ENCODE measurements around the gene TNFAIP3. TPM values are rescaled to one million over a fixed set of nuclear protein-coding genes. Genes with fewer than 3 reads are reported as not detected.
"Not testable (repeated sequence)": the region's sequence is repeated elsewhere in the genome, so short reads cannot be mapped to it uniquely, and the experiment has no call there.

The TNFAIP3 gene
- polyA plus RNA-seq, 1 donor, result 21.9 TPM

GRCh38 chr6:137843211-137843610, 23.8 kb upstream of the TNFAIP3 start:
- no peak for DNase-seq
- Histone ChIP-seq H3K27me3 (ENCODE audit: control insufficient read depth, insufficient read depth, low read length) (no peaks in the 10 kb centered on the region), H3K27ac (ENCODE audit: low read length) (no peak overlapping the region), H3K36me3 (ENCODE audit: control insufficient read depth, insufficient read depth, low read length) (no peaks in the 10 kb centered on the region), H3K4me3 (ENCODE audit: low read length) (no peak overlapping the region), H3K9me3 (ENCODE audit: control insufficient read depth, low read depth, low read length) (no peaks in the 10 kb centered on the region), H3K4me1 (ENCODE audit: control insufficient read depth, insufficient read depth, low read length) (no peaks in the 10 kb centered on the region)

- not testable (repeated sequence) for H3K27me3 ChIP-seq (ENCODE audit: control insufficient read depth, insufficient read depth, low read length); DNase-seq; H3K9me3 ChIP-seq (ENCODE audit: control insufficient read depth, low read depth, low read length); H3K4me3 ChIP-seq (ENCODE audit: low read length); H3K4me1 ChIP-seq (ENCODE audit: control insufficient read depth, insufficient read depth, low read length); H3K27ac ChIP-seq (ENCODE audit: low read length); H3K36me3 ChIP-seq (ENCODE audit: control insufficient read depth, insufficient read depth, low read length)
- WGBS (ENCODE audit: insufficient coverage, low lambda C conversion rate), result no CpG with 5 or more reads among the region's 2 CpGs
Observed at GRCh38 chr6:137844327-137844726, 22.7 kb upstream of the TNFAIP3 start.

GRCh38 chr6:137844773-137845172, 22.3 kb upstream of the TNFAIP3 start:
- H3K27me3 ChIP-seq (ENCODE audit: control insufficient read depth, insufficient read depth, low read length), result not testable (repeated sequence)
- WGBS (ENCODE audit: insufficient coverage, low lambda C conversion rate), result no CpG with 5 or more reads among the region's 7 CpGs

GRCh38 chr6:137845460-137845859, 21.6 kb upstream of the TNFAIP3 start:
- Histone ChIP-seq H3K9me3 (ENCODE audit: control insufficient read depth, low read depth, low read length) (no peaks in the 10 kb centered on the region), H3K27me3 (ENCODE audit: control insufficient read depth, insufficient read depth, low read length) (no peaks in the 10 kb centered on the region), H3K27ac (ENCODE audit: low read length) (no peak overlapping the region), H3K4me3 (ENCODE audit: low read length) (no peak overlapping the region), H3K4me1 (ENCODE audit: control insufficient read depth, insufficient read depth, low read length) (no peaks in the 10 kb centered on the region), H3K36me3 (ENCODE audit: control insufficient read depth, insufficient read depth, low read length) (no peaks in the 10 kb centered on the region)
- WGBS (ENCODE audit: insufficient coverage, low lambda C conversion rate), result 100% methylated on average over 4 of the region's 6 CpGs
- DNase-seq, result no peak

More at GRCh38 chr6:137844773-137845172, 22.3 kb upstream of the TNFAIP3 start:
- H3K27ac ChIP-seq (ENCODE audit: low read length); H3K9me3 ChIP-seq (ENCODE audit: control insufficient read depth, low read depth, low read length); H3K36me3 ChIP-seq (ENCODE audit: control insufficient read depth, insufficient read depth, low read length); DNase-seq; H3K4me1 ChIP-seq (ENCODE audit: control insufficient read depth, insufficient read depth, low read length); H3K4me3 ChIP-seq (ENCODE audit: low read length): not testable (repeated sequence)

- 86% methylated on average over 1 of the region's 6 CpGs for WGBS (ENCODE audit: insufficient coverage, low lambda C conversion rate)
- H3K27me3 ChIP-seq (ENCODE audit: control insufficient read depth, insufficient read depth, low read length), result no peaks in the 10 kb centered on the region
- H3K27ac ChIP-seq (ENCODE audit: low read length), result no peak overlapping the region
- no peaks in the 10 kb centered on the region for H3K9me3 ChIP-seq (ENCODE audit: control insufficient read depth, low read depth, low read length)
- H3K4me3 ChIP-seq (ENCODE audit: low read length), result no peak overlapping the region
- DNase-seq, result no peak
- H3K36me3 ChIP-seq (ENCODE audit: control insufficient read depth, insufficient read depth, low read length), result no peaks in the 10 kb centered on the region
- no peaks in the 10 kb centered on the region for H3K4me1 ChIP-seq (ENCODE audit: control insufficient read depth, insufficient read depth, low read length)
Observed at GRCh38 chr6:137846274-137846673, 20.8 kb upstream of the TNFAIP3 start.

- Histone ChIP-seq H3K9me3 (ENCODE audit: control insufficient read depth, low read depth, low read length) (no peaks in the 10 kb centered on the region), H3K4me1 (ENCODE audit: control insufficient read depth, insufficient read depth, low read length) (no peaks in the 10 kb centered on the region), H3K36me3 (ENCODE audit: control insufficient read depth, insufficient read depth, low read length) (no peaks in the 10 kb centered on the region), H3K27ac (ENCODE audit: low read length) (no peak overlapping the region), H3K27me3 (ENCODE audit: control insufficient read depth, insufficient read depth, low read length) (no peaks in the 10 kb centered on the region), H3K4me3 (ENCODE audit: low read length) (no peak overlapping the region)
- WGBS (ENCODE audit: insufficient coverage, low lambda C conversion rate), result no CpG with 5 or more reads among the region's 7 CpGs
- no peak for DNase-seq
Observed at GRCh38 chr6:137846772-137847313, 20.2 kb upstream of the TNFAIP3 start.

GRCh38 chr6:137847748-137848147, 19.3 kb upstream of the TNFAIP3 start:
- H3K27ac ChIP-seq (ENCODE audit: low read length), result no peak overlapping the region
- no peaks in the 10 kb centered on the region for H3K36me3 ChIP-seq (ENCODE audit: control insufficient read depth, insufficient read depth, low read length)
- H3K4me1 ChIP-seq (ENCODE audit: control insufficient read depth, insufficient read depth, low read length), result no peaks in the 10 kb centered on the region
- no peaks in the 10 kb centered on the region for H3K27me3 ChIP-seq (ENCODE audit: control insufficient read depth, insufficient read depth, low read length)
- no peaks in the 10 kb centered on the region for H3K9me3 ChIP-seq (ENCODE audit: control insufficient read depth, low read depth, low read length)
- DNase-seq, result no peak
- 100% methylated on average over 1 of the region's 5 CpGs for WGBS (ENCODE audit: insufficient coverage, low lambda C conversion rate)
- no peak overlapping the region for H3K4me3 ChIP-seq (ENCODE audit: low read length)

GRCh38 chr6:137848672-137849071, 18.4 kb upstream of the TNFAIP3 start:
- Histone ChIP-seq H3K4me3 (ENCODE audit: low read length) (no peak overlapping the region), H3K9me3 (ENCODE audit: control insufficient read depth, low read depth, low read length) (no peaks in the 10 kb centered on the region), H3K27me3 (ENCODE audit: control insufficient read depth, insufficient read depth, low read length) (no peaks in the 10 kb centered on the region), H3K27ac (ENCODE audit: low read length) (peak overlapping the region; percentile 34), H3K36me3 (ENCODE audit: control insufficient read depth, insufficient read depth, low read length) (no peaks in the 10 kb centered on the region), H3K4me1 (ENCODE audit: control insufficient read depth, insufficient read depth, low read length) (no peaks in the 10 kb centered on the region)
- WGBS (ENCODE audit: insufficient coverage, low lambda C conversion rate), result 100% methylated on average over 2 of the region's 3 CpGs
- no peak for DNase-seq

- DNase-seq, result no peak
- Histone ChIP-seq H3K9me3 (ENCODE audit: control insufficient read depth, low read depth, low read length) (no peaks in the 10 kb centered on the region), H3K4me1 (ENCODE audit: control insufficient read depth, insufficient read depth, low read length) (no peaks in the 10 kb centered on the region), H3K36me3 (ENCODE audit: control insufficient read depth, insufficient read depth, low read length) (no peaks in the 10 kb centered on the region), H3K4me3 (ENCODE audit: low read length) (no peak overlapping the region), H3K27ac (ENCODE audit: low read length) (peak overlapping the region; percentile 34), H3K27me3 (ENCODE audit: control insufficient read depth, insufficient read depth, low read length) (no peaks in the 10 kb centered on the region)
- no CpG with 5 or more reads among the region's 4 CpGs for WGBS (ENCODE audit: insufficient coverage, low lambda C conversion rate)
Observed at GRCh38 chr6:137849181-137849980, 17.7 kb upstream of the TNFAIP3 start.

GRCh38 chr6:137849981-137850714, 16.9 kb upstream of the TNFAIP3 start:
- Histone ChIP-seq H3K4me1 (ENCODE audit: control insufficient read depth, insufficient read depth, low read length) (no peaks in the 10 kb centered on the region), H3K9me3 (ENCODE audit: control insufficient read depth, low read depth, low read length) (no peaks in the 10 kb centered on the region), H3K27ac (ENCODE audit: low read length) (no peak overlapping the region), H3K36me3 (ENCODE audit: control insufficient read depth, insufficient read depth, low read length) (no peaks in the 10 kb centered on the region), H3K4me3 (ENCODE audit: low read length) (no peak overlapping the region), H3K27me3 (ENCODE audit: control insufficient read depth, insufficient read depth, low read length) (no peaks in the 10 kb centered on the region)
- 67% methylated on average over 1 of the region's 5 CpGs for WGBS (ENCODE audit: insufficient coverage, low lambda C conversion rate)
- DNase-seq, result no peak

Data from large intestine (tissue), 3 donors.